Endothelial cell of umbilical vein (primary cell): ENCODE results near the gene PFN4. TPM values are rescaled to one million over a fixed set of nuclear protein-coding genes. Genes with fewer than 3 reads are reported as not detected.

Experiments used
- BruUV-seq: library from RNA; stranded (reverse); fragments of 400-500 nt; replicated peaks from 2 replicates; lab custom pipeline; 2021; lab: Mats Ljungman, UMichigan
- CTCF ChIA-PET: fragments of 300-600, 350-600 bp; sonication (Branson Sonifier 250); formaldehyde crosslinking; loops from one replicate; lab custom pipeline; 2021; ENCODE audit warnings: antibody characterized with exemption, inconsistent platforms; lab: Charles Lee
- POLR2A ChIA-PET: fragments of 300-600, 350-600 bp; sonication (Branson Sonifier 250); formaldehyde crosslinking; loops from one replicate; lab custom pipeline; 2021; ENCODE audit warnings: antibody characterized with exemption, inconsistent platforms; lab: Charles Lee
- DNase-seq: peaks from one replicate; pipeline ENCODE4 v3.0.0-alpha.2; 2011; ENCODE audit warnings: low read depth, low spot score
- FAIRE-seq: peaks from 2 replicates; lab custom pipeline; 2011; peaks lifted over from hg19 to GRCh38; lab: Jason Lieb, UNC
- H2AFZ ChIP-seq: 2 replicates; pipeline ENCODE4 v1.6.0; 2012; ENCODE audit warnings: low read depth, low read length, control low read depth, inconsistent platforms
- H3K27ac ChIP-seq: 2 replicates; pipeline ENCODE4 v1.5.1; 2011; ENCODE audit warnings: low read depth, mild to moderate bottlenecking, control low read depth, low read length, moderate library complexity; ENCODE audit not compliant: insufficient read depth
- H3K27me3 ChIP-seq, 2 experiments: 2 replicates each; pipeline versions ENCODE4 v1.6.0 to v1.6.1; 2011; ENCODE audit warnings: low read length in 2 of 2, mixed read lengths in 1 of 2; ENCODE audit not compliant: control insufficient read depth in 2 of 2, insufficient read depth in 2 of 2
- H3K36me3 ChIP-seq, 2 experiments: 2 replicates in 1 of 2; 3 replicates in 1 of 2; pipeline ENCODE4 v1.5.1; 2011; ENCODE audit warnings: low read length in 2 of 2, mild to moderate bottlenecking in 1 of 2, moderate library complexity in 1 of 2; ENCODE audit not compliant: control insufficient read depth in 2 of 2, insufficient read depth in 2 of 2; ENCODE audit errors: extremely low read depth in 1 of 2
- H3K4me1 ChIP-seq: 3 replicates; pipeline ENCODE4 v1.5.1; 2011; ENCODE audit warnings: mild to moderate bottlenecking, low read length; ENCODE audit not compliant: control insufficient read depth, insufficient read depth; ENCODE audit errors: extremely low read depth
- H3K4me2 ChIP-seq: 2 replicates; pipeline ENCODE4 v1.6.1; 2011; ENCODE audit warnings: low read length, control low read depth, mixed read lengths; ENCODE audit not compliant: insufficient read depth
- H3K4me3 ChIP-seq, 3 experiments: fragments of 200-600 bp in 1 of 3; sonication (generic), shearing (Covaris generic) in 1 of 3; replicated peaks in 1 of 3; 2 replicates each; pipeline ENCODE4 v1.5.1; 2011 to 2016; ENCODE audit warnings: control low read depth in 3 of 3, low read length in 3 of 3, mild to moderate bottlenecking in 2 of 3, inconsistent platforms in 1 of 3, low read depth in 1 of 3, moderate library complexity in 1 of 3; ENCODE audit not compliant: insufficient read depth in 1 of 3
- H3K79me2 ChIP-seq: 2 replicates; pipeline ENCODE4 v1.6.0; 2012; ENCODE audit warnings: low read length, inconsistent platforms; ENCODE audit not compliant: control insufficient read depth, insufficient read depth
- H3K9ac ChIP-seq: replicated peaks from 2 replicates; pipeline ENCODE3; 2011; ENCODE audit warnings: low read length, control low read depth; ENCODE audit not compliant: insufficient read depth; ENCODE audit errors: extremely low read depth
- H3K9me1 ChIP-seq: replicated peaks from 3 replicates; pipeline ENCODE4 v1.6.0; 2011; ENCODE audit warnings: mild to moderate bottlenecking, low read length; ENCODE audit not compliant: control insufficient read depth, insufficient read depth; ENCODE audit errors: extremely low read depth
- H3K9me3 ChIP-seq: replicated peaks from 2 replicates; pipeline ENCODE4 v1.5.1; 2012; ENCODE audit warnings: low read length, inconsistent platforms; ENCODE audit not compliant: control insufficient read depth, insufficient read depth
- H4K20me1 ChIP-seq: replicated peaks from 2 replicates; pipeline ENCODE3; 2011; ENCODE audit warnings: mild to moderate bottlenecking, low read length; ENCODE audit not compliant: control insufficient read depth, insufficient read depth; ENCODE audit errors: extremely low read depth
- CTCF ChIP-seq, 2 donors: IDR thresholded peaks; 1 replicate in 1 of 2; 2 replicates in 1 of 2; pipeline ENCODE4 v1.5.1; 2011; ENCODE audit warnings: low read length in 2 of 2, mild to moderate bottlenecking in 2 of 2, moderate library complexity in 2 of 2, control low read depth in 1 of 2, inconsistent platforms in 1 of 2, low read depth in 1 of 2; ENCODE audit not compliant: insufficient read depth in 1 of 2; ENCODE audit errors: extremely low read depth in 1 of 2
- EZH2 ChIP-seq: IDR thresholded peaks from 2 replicates; pipeline ENCODE4 v1.6.1; 2012; ENCODE audit warnings: borderline replicate concordance, low read depth, mild to moderate bottlenecking, moderate library complexity, low read length, inconsistent platforms; ENCODE audit not compliant: severe bottlenecking
- FOS ChIP-seq: IDR thresholded peaks from 2 replicates; pipeline ENCODE4 v1.6.1; 2011; ENCODE audit warnings: mild to moderate bottlenecking, low read length, moderate library complexity, borderline replicate concordance; ENCODE audit not compliant: insufficient read depth
- GATA2 ChIP-seq: IDR thresholded peaks from 2 replicates; pipeline ENCODE4 v1.7.0; 2011; ENCODE audit warnings: low read depth, mild to moderate bottlenecking, moderate library complexity, mixed read lengths, low read length; ENCODE audit not compliant: insufficient read length, insufficient read depth
- JUN ChIP-seq: IDR thresholded peaks from 2 replicates; pipeline ENCODE4 v1.6.1; 2011; ENCODE audit warnings: borderline replicate concordance, low read depth; ENCODE audit not compliant: insufficient read length, insufficient read depth
- MYC ChIP-seq: IDR thresholded peaks from one replicate; pipeline ENCODE4 v1.6.1; 2011; ENCODE audit warnings: mild to moderate bottlenecking, low read depth, low read length
- POLR2A ChIP-seq: IDR thresholded peaks from 2 replicates; pipeline ENCODE4 v1.6.1; 2012; ENCODE audit warnings: low read depth, mild to moderate bottlenecking, control low read depth, low read length
- POLR2AphosphoS5 ChIP-seq: IDR thresholded peaks from 2 replicates; pipeline ENCODE4 v1.6.1; 2012; ENCODE audit warnings: low read depth, mild to moderate bottlenecking, control low read depth, low read length, moderate library complexity; ENCODE audit not compliant: insufficient read depth
- dilution Hi-C: fragments of 300-500 bp; cut with MboI; formaldehyde crosslinking; loops from one replicate; pipeline ENCODE4 v1.15.0; 2019; ENCODE audit warnings: low sequenced_read_pairs; ENCODE audit not compliant: extremely low pct_ligation_motif_present
- intact Hi-C: fragments of 100-400 bp; cut with micrococcal nuclease; formaldehyde crosslinking; loops from one replicate; pipeline ENCODE4 v1.10.0; 2022
- polyA plus RNA-seq, 4 experiments: library from polyadenylated mRNA; depleted of rRNA in 3 of 4; stranded (reverse) in 3 of 4; unstranded in 1 of 4; fragments of >200 nt; gene quantifications; 2 replicates each; pipeline versions ENCODE4 v1.2.1 to v1.2.3, GENCODE V29; 2011 to 2012; ENCODE audit warnings: missing spikeins in 1 of 4
- total RNA-seq: library from RNA; stranded (reverse); gene quantifications from 2 replicates; pipeline ENCODE4 v1.2.3, GENCODE V29; 2021
- TF ChIP-seq, protein P1 (sequence below): IDR thresholded peaks from 2 replicates; pipeline ENCODE4 v1.6.1; 2011; ENCODE audit not compliant: insufficient read depth, insufficient read length

The PFN4 gene
- total and polyA plus RNA-seq, 2 donors (not counting 3 experiments of a cell fraction or from before 2014, with no cell fraction given) = 0.23 to 0.93 TPM

GRCh38 chr2:24080701-24081100 is 42.4 kb downstream of the PFN4 start:
- Histone ChIP-seq H4K20me1 (no peaks in the 10 kb centered on the region), H3K27ac (no peak overlapping the region), H3K36me3 (peaks cover 7 to 16% of the 10 kb centered on the region in 2 experiments), H3K9me3 (no peaks in the 10 kb centered on the region), H3K9ac (no peak overlapping the region), H3K4me2 (no peak overlapping the region), H3K9me1 (no peaks in the 10 kb centered on the region), H3K27me3 (no peaks in the 10 kb centered on the region), H3K4me3 (no peak overlapping the region), H2AFZ (no peak overlapping the region), H3K4me1 (peaks cover 24% of the 10 kb centered on the region), H3K79me2 (peaks cover 9% of the 10 kb centered on the region)
- DNase-seq (no peak), FAIRE-seq (no peak)
- intact Hi-C loops = loop anchor here (5.0 kb wide), 1 partner anchor 287 kb away; no protein-coding TSS in a partner anchor
- POLR2A ChIA-PET = no interaction called here
- dilution Hi-C loops = no loop called here
- BruUV-seq = no TSS peak
- no peak for TF ChIP-seq FOS
- TF ChIP-seq GATA2 = no peak
- TF ChIP-seq JUN = no peak
- no peak for TF ChIP-seq CTCF (IDR thresholded peaks at IDR 0.05; ENCODE audit: extremely low read depth in 1 of 2, insufficient read depth in 1 of 2, low read depth in 1 of 2, low read length in 2 of 2)
- TF ChIP-seq MYC = no peak
- TF ChIP-seq, protein P1, sequence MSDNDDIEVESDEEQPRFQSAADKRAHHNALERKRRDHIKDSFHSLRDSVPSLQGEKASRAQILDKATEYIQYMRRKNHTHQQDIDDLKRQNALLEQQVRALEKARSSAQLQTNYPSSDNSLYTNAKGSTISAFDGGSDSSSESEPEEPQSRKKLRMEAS = no peak
- no peak for TF ChIP-seq POLR2A
- TF ChIP-seq POLR2AphosphoS5 = no peak
- TF ChIP-seq EZH2 = no peak
- CTCF ChIA-PET = interaction anchor here (0.6 kb wide), 1 partner anchor 256 kb away, joined by 3 read pairs; no protein-coding TSS in a partner anchor
